B cell (primary cell): Measurements from ENCODE around the gene RIMS3. TPM values are rescaled to one million over a fixed set of nuclear protein-coding genes. Genes with fewer than 3 reads are reported as not detected.

ENCODE experiments used
- ATAC-seq: fragments of 200-7000 bp; cut with Tn5 transposase; one replicate; pipeline ENCODE4 v1.10.0; 2021; ENCODE audit warnings: low read depth, mild to moderate bottlenecking, moderate number of reproducible peaks, moderate library complexity
- CTCF ChIA-PET: fragments of 350-600 bp; sonication (Branson Sonifier 250); formaldehyde crosslinking; loops from one replicate; lab custom pipeline; 2021; ENCODE audit warnings: antibody characterized with exemption, inconsistent platforms; lab: Charles Lee
- POLR2A ChIA-PET: fragments of 350-600 bp; sonication (Branson Sonifier 250); formaldehyde crosslinking; loops from one replicate; lab custom pipeline; 2021; ENCODE audit warnings: antibody characterized with exemption; lab: Charles Lee
- DNase-seq: peaks from one replicate; pipeline ENCODE4 v3.0.0; 2013
- H2AFZ ChIP-seq: 2 replicates; pipeline ENCODE4 v1.6.1; 2012; ENCODE audit warnings: mild to moderate bottlenecking, low read depth, low read length; ENCODE audit not compliant: insufficient read depth, poor library complexity, severe bottlenecking
- H3K27ac ChIP-seq, 2 donors: 1 replicate in 1 of 2; 2 replicates in 1 of 2; pipeline ENCODE4 v1.5.1; 2012 to 2013; ENCODE audit warnings: low read length in 2 of 2, mild to moderate bottlenecking in 2 of 2, moderate library complexity in 1 of 2
- H3K27me3 ChIP-seq, 4 experiments: fragments of 200-600 bp in 1 of 4; sonication (generic) in 1 of 4; replicated peaks in 1 of 4; 1 replicate in 2 of 4; 2 replicates in 2 of 4; pipeline versions ENCODE4 v1.6.1 to v1.7.0; 2013 to 2016; ENCODE audit warnings: low read length in 3 of 4, mild to moderate bottlenecking in 2 of 4, mixed read lengths in 1 of 4, moderate library complexity in 1 of 4; ENCODE audit not compliant: insufficient read depth in 4 of 4, control insufficient read depth in 3 of 4; ENCODE audit errors: control extremely low read depth in 1 of 4
- H3K36me3 ChIP-seq, 2 experiments: replicated peaks in 1 of 2; 1 replicate in 1 of 2; 2 replicates in 1 of 2; pipeline versions ENCODE4 v1.6.1 to v1.7.1; 2013; ENCODE audit warnings: low read length in 1 of 2; ENCODE audit not compliant: insufficient read depth in 2 of 2, control insufficient read depth in 1 of 2; ENCODE audit errors: control extremely low read depth in 1 of 2, extremely low read depth in 1 of 2
- H3K4me1 ChIP-seq, 2 donors: fragments of 200-600 bp in 1 of 2; sonication (generic) in 1 of 2; 1 replicate in 1 of 2; 2 replicates in 1 of 2; pipeline versions ENCODE4 v1.5.1 to v1.6.1; 2013 to 2017; ENCODE audit warnings: low read length in 2 of 2; ENCODE audit not compliant: control insufficient read depth in 2 of 2, insufficient read depth in 2 of 2
- H3K4me2 ChIP-seq: replicated peaks from 2 replicates; pipeline ENCODE3; 2012; ENCODE audit warnings: mild to moderate bottlenecking, low read depth, low read length; ENCODE audit not compliant: poor library complexity, severe bottlenecking
- H3K4me3 ChIP-seq, 5 experiments: fragments of 200-600 bp in 1 of 5; sonication (generic) in 1 of 5; 1 replicate in 3 of 5; 2 replicates in 2 of 5; pipeline versions ENCODE4 v1.5.1 to v1.7.0; 2011 to 2016; ENCODE audit warnings: low read length in 4 of 5, mild to moderate bottlenecking in 4 of 5, low read depth in 2 of 5, control low read depth in 1 of 5, moderate library complexity in 1 of 5; ENCODE audit not compliant: insufficient read depth in 1 of 5; ENCODE audit errors: control extremely low read depth in 1 of 5, extremely low read depth in 1 of 5
- H3K79me2 ChIP-seq: fragments of 200-600 bp; sonication (generic); one replicate; pipeline ENCODE4 v1.6.0; 2016; ENCODE audit warnings: low read length; ENCODE audit not compliant: control insufficient read depth, insufficient read depth
- H3K9ac ChIP-seq: fragments of 200-600 bp; sonication (generic); 2 replicates; pipeline ENCODE4 v1.6.1; 2017; ENCODE audit warnings: mild to moderate bottlenecking, low read length, moderate library complexity
- H3K9me3 ChIP-seq, 3 donors: one replicate each; pipeline versions ENCODE4 v1.6.1 to v1.7.1; 2013; ENCODE audit warnings: low read length in 2 of 3; ENCODE audit not compliant: control insufficient read depth in 2 of 3, insufficient read depth in 1 of 3; ENCODE audit errors: control extremely low read depth in 1 of 3
- H4K20me1 ChIP-seq: 2 replicates; pipeline ENCODE4 v1.6.0; 2012; ENCODE audit warnings: mild to moderate bottlenecking, low read length; ENCODE audit not compliant: insufficient read depth, control insufficient read depth, poor library complexity, severe bottlenecking
- H3K27ac Mint-ChIP-seq: one replicate; pipeline ENCODE4 v1.8.0; 2021; ENCODE audit warnings: mixed read lengths
- H3K27me3 Mint-ChIP-seq: one replicate; pipeline ENCODE4 v1.8.0; 2021; ENCODE audit warnings: mixed read lengths
- H3K4me1 Mint-ChIP-seq: one replicate; pipeline ENCODE4 v1.8.0; 2021; ENCODE audit warnings: mixed read lengths
- H3K4me3 Mint-ChIP-seq: one replicate; pipeline ENCODE4 v1.8.0; 2021; ENCODE audit warnings: mixed read lengths
- H3K9me3 Mint-ChIP-seq: one replicate; pipeline ENCODE4 v1.8.0; 2022; ENCODE audit warnings: mixed read lengths; ENCODE audit not compliant: insufficient read depth
- EZH2 ChIP-seq: IDR thresholded peaks from 2 replicates; pipeline ENCODE4 v1.6.1; 2012; ENCODE audit warnings: borderline replicate concordance, low read depth, mild to moderate bottlenecking, moderate library complexity, low read length; ENCODE audit not compliant: insufficient read depth, poor library complexity, severe bottlenecking
- WGBS: methylation state at CpG from one replicate; pipeline ENCODE4 v1.1.5; 2013; ENCODE audit warnings: missing lambda C conversion rate; ENCODE audit not compliant: insufficient coverage; 5-methylcytosine and 5-hydroxymethylcytosine counted together
- intact Hi-C: fragments of 100-400 bp; cut with micrococcal nuclease; formaldehyde crosslinking; loops from one replicate; pipeline ENCODE4 v1.10.0; 2022
- polyA plus RNA-seq: library from polyadenylated mRNA; depleted of rRNA; stranded (reverse); fragments of >200 nt; gene quantifications from 2 replicates; pipeline ENCODE4 v1.2.3, GENCODE V29; 2012
- total RNA-seq, 2 donors: library from RNA; stranded (reverse); fragments of 120-200 nt in 1 of 2; gene quantifications; 1 replicate in 1 of 2; 2 replicates in 1 of 2; pipeline versions ENCODE4 v1.2.3 to v1.2.4, GENCODE V29; 2013 to 2022
- TF ChIP-seq, protein P1 (sequence below): fragments of 200-600 bp; IDR thresholded peaks from one replicate; pipeline ENCODE4 v1.8.0; 2022; ENCODE audit warnings: antibody characterized with exemption, mild to moderate bottlenecking

RIMS3 gene
- total and polyA plus RNA-seq, 2 donors (not counting 1 experiment from before 2014, with no cell fraction given), result 1.1 to 5.4 TPM

- peaks cover 0 to 4% of the 10 kb centered on the region in 2 experiments for H3K36me3 ChIP-seq
- H3K27me3 ChIP-seq, result no peaks in the 10 kb centered on the region
- no peaks in the 10 kb centered on the region for H4K20me1 ChIP-seq
- no peaks in the 10 kb centered on the region for H3K9me3 Mint-ChIP-seq
- H3K79me2 ChIP-seq, result peaks cover 96% of the 10 kb centered on the region
- peak overlapping the region; percentile 75 for H3K9ac ChIP-seq
- peak overlapping the region; percentile 96 for H3K27ac Mint-ChIP-seq
- WGBS, result 5% methylated on average over 7 of the region's 10 CpGs
- ChIA-PET CTCF (interaction anchor here (0.6 to 2.8 kb wide), 6 partner anchors 10 to 195 kb away, joined by 3 to 9 read pairs (median 4); partner anchors contain the start of gene NFYC), POLR2A (interaction anchor here (0.5 to 1.7 kb wide), 3 partner anchors 11 to 18 kb away, joined by 3 to 9 read pairs (median 3); partner anchors contain the start of gene NFYC)
- H3K4me1 Mint-ChIP-seq, result peaks cover 74% of the 10 kb centered on the region
- H3K4me3 Mint-ChIP-seq, result peak overlapping the region; percentile 96
- ATAC-seq (peak; percentile 90), DNase-seq (peak; percentile 92)
- peak overlapping the region; percentile 55 to 88 (median 76) for H3K4me3 ChIP-seq
- H3K27me3 Mint-ChIP-seq, result no peaks in the 10 kb centered on the region
- peak overlapping the region; percentile 67 for H2AFZ ChIP-seq
- H3K9me3 ChIP-seq, result no peaks in the 10 kb centered on the region
- TF ChIP-seq, protein P1, sequence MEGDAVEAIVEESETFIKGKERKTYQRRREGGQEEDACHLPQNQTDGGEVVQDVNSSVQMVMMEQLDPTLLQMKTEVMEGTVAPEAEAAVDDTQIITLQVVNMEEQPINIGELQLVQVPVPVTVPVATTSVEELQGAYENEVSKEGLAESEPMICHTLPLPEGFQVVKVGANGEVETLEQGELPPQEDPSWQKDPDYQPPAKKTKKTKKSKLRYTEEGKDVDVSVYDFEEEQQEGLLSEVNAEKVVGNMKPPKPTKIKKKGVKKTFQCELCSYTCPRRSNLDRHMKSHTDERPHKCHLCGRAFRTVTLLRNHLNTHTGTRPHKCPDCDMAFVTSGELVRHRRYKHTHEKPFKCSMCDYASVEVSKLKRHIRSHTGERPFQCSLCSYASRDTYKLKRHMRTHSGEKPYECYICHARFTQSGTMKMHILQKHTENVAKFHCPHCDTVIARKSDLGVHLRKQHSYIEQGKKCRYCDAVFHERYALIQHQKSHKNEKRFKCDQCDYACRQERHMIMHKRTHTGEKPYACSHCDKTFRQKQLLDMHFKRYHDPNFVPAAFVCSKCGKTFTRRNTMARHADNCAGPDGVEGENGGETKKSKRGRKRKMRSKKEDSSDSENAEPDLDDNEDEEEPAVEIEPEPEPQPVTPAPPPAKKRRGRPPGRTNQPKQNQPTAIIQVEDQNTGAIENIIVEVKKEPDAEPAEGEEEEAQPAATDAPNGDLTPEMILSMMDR, result no peak
- no peak for TF ChIP-seq EZH2
- H3K4me1 ChIP-seq, result peaks cover 58 to 64% of the 10 kb centered on the region in 2 donors
- intact Hi-C loops, result loop anchor here (1.0 to 5.0 kb wide), 3 partner anchors 10 to 667 kb away; partner anchors contain the start of gene CAP1
- H3K4me2 ChIP-seq, result peak overlapping the region; percentile 79
- H3K27ac ChIP-seq, result peak overlapping the region; percentile 87 to 94
Measured at GRCh38 chr1:40709100-40709801, 43.8 kb upstream of the RIMS3 start.

DNA sequence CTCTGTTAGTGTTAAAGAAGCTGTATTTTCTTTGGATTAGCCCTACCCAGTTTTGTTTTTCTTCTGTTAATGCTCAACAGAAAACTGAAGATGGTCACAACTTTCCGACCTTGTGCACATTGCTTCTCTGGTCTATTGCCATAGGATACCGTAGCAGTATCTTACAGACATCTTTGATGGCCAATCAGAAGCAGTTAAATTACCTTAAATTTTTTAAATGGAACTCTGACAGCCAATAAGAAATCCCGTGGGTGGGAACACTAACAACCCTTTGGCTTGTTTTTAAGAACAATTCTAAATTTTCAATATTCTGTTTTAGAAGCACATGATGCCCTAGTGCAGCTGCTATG lies 43.2 kb upstream of the RIMS3 start:
- Histone ChIP-seq H3K4me3 (peak overlapping the region; percentile 55 to 88 (median 76)), H2AFZ (peak overlapping the region; percentile 67), H3K4me2 (peak overlapping the region; percentile 79), H3K4me1 (peaks cover 58 to 63% of the 10 kb centered on the region in 2 donors), H3K27me3 (no peaks in the 10 kb centered on the region), H3K9ac (peak overlapping the region; percentile 75), H4K20me1 (peaks cover 2% of the 10 kb centered on the region), H3K36me3 (peaks cover 0 to 1% of the 10 kb centered on the region in 2 experiments), H3K9me3 (no peaks in the 10 kb centered on the region), H3K27ac (peak overlapping the region; percentile 87 to 94), H3K79me2 (peaks cover 96% of the 10 kb centered on the region)
- Mint-ChIP-seq H3K27ac (peak overlapping the region; percentile 96), H3K27me3 (no peaks in the 10 kb centered on the region), H3K9me3 (no peaks in the 10 kb centered on the region), H3K4me3 (peak overlapping the region; percentile 96), H3K4me1 (peaks cover 75% of the 10 kb centered on the region)
- DNase-seq (no peak), ATAC-seq (peak; percentile 63)
- ChIA-PET CTCF (interaction anchor here (0.6 to 2.8 kb wide), 5 partner anchors 12 to 65 kb away, joined by 3 to 9 read pairs (median 4); partner anchors contain the start of gene NFYC), POLR2A (interaction anchor here (1.7 kb wide), 1 partner anchor 17 kb away, joined by 9 read pairs; the partner anchor contains the start of gene NFYC)
- intact Hi-C loops, result loop anchor here (1.0 to 5.0 kb wide), 3 partner anchors 9 to 666 kb away; partner anchors contain the start of gene CAP1
- TF ChIP-seq, protein P1, result no peak
- no peak for TF ChIP-seq EZH2
- WGBS, result 0% methylated on average over 2 of the region's 3 CpGs
